ENCODE data around the gene ZSCAN29.

The ZSCAN29 gene

GRCh38 chr15:43347114-43347513, 23.7 kb downstream of the ZSCAN29 start:
- no peak for DNase-seq (ENCODE audit: low read depth)

GRCh38 chr15:43346305-43346704, 24.5 kb downstream of the ZSCAN29 start:
- no peak for DNase-seq (ENCODE audit: low read depth)

- no peak for DNase-seq (ENCODE audit: low read depth)
Measured at GRCh38 chr15:43330780-43331087, 40.1 kb downstream of the ZSCAN29 start.

GRCh38 chr15:43329960-43330779, 40.7 kb downstream of the ZSCAN29 start, which contains the start of gene LCMT2:
Gene LCMT2 (minus strand): TSS chr15:43330573. CDS start chr15:43330489, 84 bp downstream.
- DNase-seq (ENCODE audit: low read depth): peak; percentile 79

- no peak for DNase-seq (ENCODE audit: low read depth)
Measured at GRCh38 chr15:43329217-43329959, 41.5 kb downstream of the ZSCAN29 start.

DNA sequence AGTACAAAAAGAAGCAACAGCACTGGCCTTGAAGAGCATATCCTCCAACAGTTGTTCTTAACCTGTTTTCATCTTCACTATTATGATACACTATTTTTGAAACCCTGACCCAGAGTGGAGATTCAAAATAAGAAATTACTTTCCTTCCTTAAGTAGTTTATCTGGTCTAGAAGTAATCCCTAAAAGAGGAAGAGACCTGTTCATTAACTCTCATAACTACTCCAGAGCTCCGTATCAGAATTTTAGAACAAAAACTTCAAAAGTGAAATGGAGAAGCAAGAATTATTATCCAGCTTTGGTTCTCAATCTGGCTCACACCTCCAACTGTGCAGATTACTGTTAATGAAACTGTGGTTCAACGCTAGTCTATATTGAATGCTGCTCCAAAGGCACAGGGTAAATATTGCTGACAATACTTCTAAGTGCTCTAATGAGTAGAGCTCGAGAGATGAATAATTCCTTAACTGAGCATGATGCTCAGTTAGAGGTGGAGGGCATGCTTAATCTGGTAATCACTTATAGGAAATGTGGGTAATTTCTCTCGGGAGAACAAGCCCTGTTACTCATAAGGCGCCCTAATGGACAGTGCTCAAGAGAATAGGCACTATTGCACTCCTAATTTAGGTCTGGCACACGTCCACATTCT, 45.7 kb downstream of the ZSCAN29 start:
- no peak for DNase-seq (ENCODE audit: low read depth)

DNA sequence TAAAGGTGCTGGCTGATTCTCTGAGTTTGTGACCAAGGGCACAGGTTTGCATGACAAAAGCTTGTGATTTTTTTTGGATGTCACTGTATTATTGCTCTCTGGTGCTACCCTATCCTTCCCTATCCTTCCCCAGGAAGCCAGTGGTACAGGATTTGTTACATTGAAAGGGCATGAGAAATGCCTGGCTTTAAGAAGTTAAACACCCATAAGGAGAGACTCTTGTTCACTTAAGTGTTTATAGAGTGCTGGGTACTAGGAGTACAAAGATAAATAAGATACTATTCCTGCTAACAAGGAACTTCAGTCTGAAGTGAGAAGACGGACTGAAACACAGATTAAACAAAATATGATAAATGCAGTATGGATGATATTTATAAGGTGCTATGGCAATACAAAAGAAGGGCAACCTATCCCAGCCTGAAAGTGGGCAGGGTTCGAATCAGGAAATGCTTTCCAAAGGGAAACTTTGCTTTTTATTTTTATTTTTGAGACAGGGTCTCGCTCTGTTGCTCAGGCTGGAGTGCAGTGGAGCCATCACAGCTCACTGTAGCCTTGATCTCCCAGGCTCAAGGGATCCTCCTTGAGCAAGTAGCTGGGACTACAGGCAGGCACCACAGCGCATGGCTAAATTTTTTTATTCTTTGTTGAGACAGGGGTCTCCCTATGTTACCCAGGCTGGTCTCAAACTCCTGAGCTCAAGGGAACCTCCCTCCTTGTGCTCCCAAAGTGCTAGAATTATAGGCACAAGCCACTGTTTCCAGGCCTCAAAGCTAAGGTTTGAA, 51.7 kb downstream of the ZSCAN29 start:
- no peak for DNase-seq (ENCODE audit: low read depth)

- no peak for DNase-seq (ENCODE audit: low read depth)
Measured at GRCh38 chr15:43317566-43318184, 53.2 kb downstream of the ZSCAN29 start.

GRCh38 chr15:43316971-43317346, 53.9 kb downstream of the ZSCAN29 start:
- no peak for DNase-seq (ENCODE audit: low read depth)

GRCh38 chr15:43316016-43316970, 54.5 kb downstream of the ZSCAN29 start:
- DNase-seq (ENCODE audit: low read depth): no peak

DNA sequence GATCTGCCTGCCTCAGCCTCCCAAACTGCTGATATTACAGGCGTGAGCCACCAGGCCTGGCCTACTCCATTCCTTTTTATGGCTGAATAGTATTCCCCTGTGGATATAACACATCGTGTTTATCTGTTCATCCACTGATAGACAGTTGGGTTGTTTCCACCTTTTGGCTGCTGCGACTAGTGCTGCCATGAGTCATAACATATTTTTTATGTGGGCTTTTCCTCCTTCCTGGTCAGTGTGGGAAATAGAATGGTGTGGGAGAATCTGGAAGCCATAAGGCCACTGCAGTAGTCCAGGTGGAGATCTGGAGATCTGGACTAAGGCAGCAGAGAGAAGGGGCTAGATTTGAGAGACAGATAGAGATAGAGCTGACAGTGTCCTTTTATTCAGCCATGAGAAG, 56.7 kb downstream of the ZSCAN29 start:
- no peak for DNase-seq (ENCODE audit: low read depth)

DNA sequence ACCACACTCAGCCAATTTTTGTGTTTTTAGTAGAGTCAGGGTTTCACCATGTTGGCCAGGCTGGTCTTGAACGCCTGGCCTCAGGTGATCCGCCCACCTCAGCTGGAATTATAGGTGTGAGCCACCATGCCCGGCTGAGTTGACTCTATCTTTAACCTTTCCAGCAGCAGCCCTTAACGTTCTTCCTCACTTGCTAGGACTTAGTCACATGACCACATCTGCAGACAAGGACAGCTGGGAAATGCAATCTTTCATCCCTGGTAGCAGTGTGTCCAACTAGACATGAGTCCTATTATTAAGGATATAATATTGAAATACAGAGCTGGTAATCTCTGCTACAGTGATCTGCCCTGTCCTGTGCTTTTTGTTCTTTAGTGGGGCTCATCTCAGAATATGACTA, 58.5 kb downstream of the ZSCAN29 start:
- DNase-seq (ENCODE audit: low read depth): no peak

Measured in stimulated activated CD8-positive, alpha-beta memory T cell treated with anti-CD3 and anti-CD28 coated beads, Interleukin-12 subunit alpha, Interleukin-12 subunit beta, amount 100 ng/mL, for 4 hours (primary cell).